Tibial nerve (tissue), 3 donors: ENCODE data around the gene TMEM170A.
"Not testable (repeated sequence)": the region's sequence is repeated elsewhere in the genome, so short reads cannot be mapped to it uniquely, and the experiment has no call there.

Experiments
- CTCF ChIP-seq, 5 experiments: fragments of 200-600 bp in 3 of 5; fragments of 450-650 bp in 2 of 5; sonication (generic) in 3 of 5; IDR thresholded peaks; one replicate each; pipeline ENCODE4 v1.5.1; 2016 to 2019; ENCODE audit warnings: antibody characterized with exemption in 5 of 5, mild to moderate bottlenecking in 3 of 5, moderate library complexity in 2 of 5
- POLR2A ChIP-seq, 2 donors: fragments of 450-650 bp; IDR thresholded peaks; one replicate each; pipeline ENCODE4 v1.6.1; 2017; ENCODE audit warnings: antibody characterized with exemption in 2 of 2, mild to moderate bottlenecking in 2 of 2, moderate library complexity in 2 of 2

- not testable (repeated sequence) for TF ChIP-seq POLR2A, CTCF (IDR thresholded peaks at IDR 0.05)
These were observed 934 bp downstream of the TMEM170A start for GRCh38 chr16:75463389-75464121.
